AG09319 (cell line): ENCODE data around the gene STOX1.
"Not testable (repeated sequence)": the region's sequence is repeated elsewhere in the genome, so short reads cannot be mapped to it uniquely, and the experiment has no call there.

Experiments used
- DNase-seq: peaks from one replicate; pipeline ENCODE4 v3.0.0-alpha.2; 2010; ENCODE audit warnings: low read depth; ENCODE audit errors: extremely low read depth
- TF ChIP-seq, protein P1 (sequence below): IDR thresholded peaks from 2 replicates; pipeline ENCODE4 v1.5.1; 2011; ENCODE audit warnings: low read depth, mild to moderate bottlenecking, inconsistent platforms, low read length, moderate library complexity

Gene STOX1

DNA sequence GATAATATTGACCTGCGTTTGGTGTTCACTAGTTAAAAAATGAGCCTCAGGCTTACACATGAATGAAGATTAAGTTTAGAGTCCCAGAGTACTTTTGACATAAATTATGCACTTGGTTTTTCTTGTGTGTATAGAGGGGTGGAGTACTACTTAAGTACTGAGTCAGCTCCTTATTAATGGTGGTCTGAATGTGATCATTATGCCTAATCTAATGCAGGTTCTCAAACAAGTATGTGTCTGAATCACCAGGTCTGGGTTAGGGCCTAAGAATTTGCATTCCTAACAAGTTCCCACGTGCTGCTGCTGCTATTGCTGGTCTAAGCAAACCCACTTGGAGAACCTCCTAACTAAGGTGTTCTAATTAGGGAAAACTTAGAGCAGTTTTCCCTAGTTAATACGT, 30.7 kb upstream of the STOX1 start:
- TF ChIP-seq, protein P1, sequence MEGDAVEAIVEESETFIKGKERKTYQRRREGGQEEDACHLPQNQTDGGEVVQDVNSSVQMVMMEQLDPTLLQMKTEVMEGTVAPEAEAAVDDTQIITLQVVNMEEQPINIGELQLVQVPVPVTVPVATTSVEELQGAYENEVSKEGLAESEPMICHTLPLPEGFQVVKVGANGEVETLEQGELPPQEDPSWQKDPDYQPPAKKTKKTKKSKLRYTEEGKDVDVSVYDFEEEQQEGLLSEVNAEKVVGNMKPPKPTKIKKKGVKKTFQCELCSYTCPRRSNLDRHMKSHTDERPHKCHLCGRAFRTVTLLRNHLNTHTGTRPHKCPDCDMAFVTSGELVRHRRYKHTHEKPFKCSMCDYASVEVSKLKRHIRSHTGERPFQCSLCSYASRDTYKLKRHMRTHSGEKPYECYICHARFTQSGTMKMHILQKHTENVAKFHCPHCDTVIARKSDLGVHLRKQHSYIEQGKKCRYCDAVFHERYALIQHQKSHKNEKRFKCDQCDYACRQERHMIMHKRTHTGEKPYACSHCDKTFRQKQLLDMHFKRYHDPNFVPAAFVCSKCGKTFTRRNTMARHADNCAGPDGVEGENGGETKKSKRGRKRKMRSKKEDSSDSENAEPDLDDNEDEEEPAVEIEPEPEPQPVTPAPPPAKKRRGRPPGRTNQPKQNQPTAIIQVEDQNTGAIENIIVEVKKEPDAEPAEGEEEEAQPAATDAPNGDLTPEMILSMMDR, result no peak
- no peak for DNase-seq

DNA sequence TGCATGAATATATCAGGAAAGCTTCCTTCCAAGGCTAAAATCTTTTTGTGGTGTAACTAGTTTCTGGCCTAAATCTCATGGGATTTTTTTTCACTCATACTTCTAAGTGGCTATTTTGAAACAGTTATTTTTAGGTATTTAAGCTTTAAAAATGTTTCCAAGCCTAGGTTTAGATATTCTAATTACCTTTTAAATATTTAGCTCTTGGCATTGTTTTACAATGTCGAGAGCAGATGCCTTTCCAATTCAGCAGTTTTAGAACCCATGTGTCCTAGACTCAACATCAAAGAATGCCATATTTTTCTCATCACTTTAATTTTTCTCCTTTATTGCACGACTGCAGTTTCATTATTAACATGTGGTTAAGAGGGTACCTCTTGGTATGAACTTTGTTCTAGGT, 27.1 kb upstream of the STOX1 start:
- DNase-seq, result no peak
- TF ChIP-seq, protein P1, result no peak

DNA sequence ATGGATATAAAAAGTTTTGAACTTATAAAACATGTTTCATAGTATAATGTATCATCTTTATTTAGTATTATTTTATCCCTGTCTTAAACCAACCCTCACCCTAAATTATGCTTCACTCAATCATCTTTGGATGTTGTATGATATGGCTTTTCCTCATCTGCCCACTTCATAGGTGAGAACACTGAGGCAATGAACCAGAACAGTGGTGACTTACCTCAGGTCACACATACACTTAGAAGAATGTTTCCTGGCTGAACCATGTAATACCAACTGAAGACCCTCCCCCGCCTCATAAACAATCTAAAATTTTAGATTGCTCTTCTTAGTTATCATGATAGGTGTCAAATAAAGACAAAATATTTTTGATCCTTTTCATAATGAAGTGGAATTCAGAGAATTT, 22.6 kb upstream of the STOX1 start:
- TF ChIP-seq, protein P1, result no peak
- DNase-seq, result no peak

DNA sequence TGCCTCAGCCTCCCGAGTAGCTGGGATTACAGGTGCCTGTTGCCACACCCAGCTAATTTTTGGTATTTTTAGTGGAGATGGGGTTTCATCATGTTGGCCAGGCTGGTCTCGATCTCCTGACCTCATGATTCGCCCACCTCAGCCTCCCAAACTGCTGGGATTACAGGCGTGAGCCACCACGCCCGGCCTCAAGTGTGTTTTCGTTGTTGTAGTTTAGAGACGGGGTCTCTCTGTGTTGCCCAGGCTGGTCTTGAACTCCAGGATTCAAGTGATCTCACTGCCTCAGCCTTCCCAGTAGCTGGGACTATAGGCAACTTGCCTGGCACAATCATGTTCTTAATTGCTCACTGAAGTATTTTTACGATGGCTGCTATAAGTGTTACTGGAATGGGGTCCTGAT, 16.5 kb upstream of the STOX1 start:
- DNase-seq, result not testable (repeated sequence)

DNA sequence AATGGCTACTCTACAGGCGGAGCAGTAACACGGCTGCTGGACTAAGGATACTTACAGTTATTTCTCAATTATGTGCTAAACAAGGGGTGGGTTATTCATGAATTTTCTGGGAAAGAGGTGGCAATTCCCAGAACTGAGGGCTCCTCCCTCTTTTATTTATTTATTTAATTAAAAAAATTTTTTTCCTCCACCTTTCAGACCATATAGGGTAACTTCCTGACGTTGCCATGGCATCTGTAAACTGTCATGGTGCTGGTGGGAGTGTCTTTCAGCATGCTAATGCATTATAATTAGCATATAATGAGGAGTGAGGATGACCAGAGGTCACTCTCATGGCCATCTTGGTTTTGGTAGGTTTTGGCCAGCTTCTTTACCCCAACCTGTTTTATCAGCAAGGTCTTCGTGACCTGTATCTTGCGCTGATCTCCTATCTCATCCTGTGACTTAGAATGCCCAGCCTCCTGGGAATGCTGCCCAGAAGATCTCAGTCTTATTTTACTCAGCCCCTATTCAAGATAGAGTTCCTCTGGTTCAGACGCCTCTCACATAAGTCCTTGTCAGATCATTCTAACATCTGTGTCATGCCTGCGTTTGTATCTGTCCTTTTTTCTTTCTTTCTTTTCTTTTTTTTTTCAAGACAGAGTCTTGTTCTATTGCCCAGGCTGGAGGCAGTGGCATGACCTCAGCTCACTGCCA, 15.9 kb upstream of the STOX1 start:
- no peak for DNase-seq
- TF ChIP-seq, protein P1, result no peak

DNA sequence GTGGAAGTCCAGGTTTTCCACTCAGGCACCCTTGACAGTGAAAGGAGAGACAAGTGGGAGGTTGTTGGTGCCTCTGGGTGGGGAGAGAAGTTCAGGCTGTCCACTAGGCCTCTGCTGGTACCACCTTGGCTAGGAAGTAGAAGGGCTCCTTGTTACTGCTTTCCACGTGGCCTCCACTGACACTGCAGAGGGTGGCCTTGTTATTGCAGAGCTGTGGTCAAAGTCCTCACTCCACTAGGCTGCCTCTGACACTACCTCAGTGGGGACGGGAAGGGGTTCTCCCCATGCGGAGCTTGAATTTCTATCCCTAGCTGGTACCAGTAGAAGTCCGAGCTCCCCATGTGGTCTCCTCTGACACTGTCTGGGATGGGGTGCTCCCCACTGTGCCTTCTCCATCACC, 14.9 kb upstream of the STOX1 start:
- TF ChIP-seq, protein P1, result no peak

DNA sequence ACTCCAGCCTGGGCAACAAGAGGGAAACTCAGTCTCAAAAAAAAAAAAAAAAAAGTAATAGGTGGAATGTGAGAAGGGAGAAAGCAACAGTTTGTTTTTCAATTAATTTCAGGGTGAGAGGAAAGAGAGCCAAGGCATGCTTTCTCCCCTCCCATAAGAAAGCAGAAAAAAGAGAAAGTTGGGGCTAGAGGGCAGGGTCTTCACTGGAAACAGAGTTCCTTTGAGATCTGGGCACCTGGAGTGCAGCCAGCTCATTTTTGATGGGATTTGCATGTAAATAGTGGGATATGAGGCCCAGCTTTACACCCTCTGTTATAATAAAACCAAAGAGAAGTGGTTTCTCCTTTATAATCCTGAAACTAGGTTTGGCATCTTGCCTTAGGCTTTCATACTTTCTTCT, 13.8 kb upstream of the STOX1 start:
- TF ChIP-seq, protein P1, result no peak
- DNase-seq, result no peak

More for the DNA sequence above, 14.9 kb upstream of the STOX1 start:
- DNase-seq, result no peak

DNA sequence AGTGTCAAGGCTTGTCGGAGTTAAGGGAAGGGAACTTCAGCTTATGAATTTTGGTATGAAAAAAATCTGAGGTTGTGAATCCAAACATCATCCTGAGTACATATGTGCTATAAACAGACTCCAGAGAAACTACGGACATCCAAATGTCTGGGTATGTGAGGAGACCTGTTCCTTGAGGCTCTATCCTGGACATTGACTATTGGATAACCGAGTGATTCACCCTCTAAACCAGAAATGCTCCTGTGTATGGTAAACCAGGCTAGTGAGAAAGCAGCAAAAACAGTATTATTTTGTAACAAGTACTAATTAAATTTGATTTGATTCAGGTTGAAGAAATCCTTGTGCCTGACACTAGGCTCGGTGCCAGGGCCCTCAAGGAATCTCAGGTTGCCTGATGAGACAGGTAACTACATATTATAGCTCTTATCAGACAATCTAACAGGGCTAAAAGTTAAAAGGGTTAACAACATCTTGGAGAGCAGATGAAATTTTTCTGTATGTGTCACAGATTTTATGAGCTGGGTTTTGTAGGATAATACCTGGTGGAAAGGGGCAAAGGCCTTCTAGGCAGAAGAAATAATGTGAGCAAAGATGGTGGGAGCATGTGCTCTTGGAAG, 10.4 kb upstream of the STOX1 start:
- no peak for DNase-seq

DNA sequence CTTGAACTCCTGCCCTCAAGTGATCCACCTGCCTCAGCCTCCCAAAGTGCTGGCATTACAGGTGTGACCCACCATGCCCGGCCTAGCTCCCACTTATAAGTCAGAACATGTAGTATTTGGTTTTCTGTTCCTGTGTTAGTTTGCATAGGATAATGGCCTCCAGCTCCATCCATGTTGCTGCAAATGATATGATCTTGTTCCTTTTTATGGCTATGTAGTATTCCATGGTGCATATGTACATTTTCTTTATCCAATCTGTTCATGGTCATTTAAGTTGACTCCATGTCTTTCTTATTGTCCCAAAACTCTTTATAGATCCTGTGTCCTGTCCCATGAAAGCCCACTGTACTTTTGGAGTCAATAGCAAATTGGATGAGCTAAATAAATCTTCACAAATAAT, 7.0 kb upstream of the STOX1 start:
- not testable (repeated sequence) for DNase-seq

More for the DNA sequence above, 10.4 kb upstream of the STOX1 start:
- TF ChIP-seq, protein P1, result no peak

DNA sequence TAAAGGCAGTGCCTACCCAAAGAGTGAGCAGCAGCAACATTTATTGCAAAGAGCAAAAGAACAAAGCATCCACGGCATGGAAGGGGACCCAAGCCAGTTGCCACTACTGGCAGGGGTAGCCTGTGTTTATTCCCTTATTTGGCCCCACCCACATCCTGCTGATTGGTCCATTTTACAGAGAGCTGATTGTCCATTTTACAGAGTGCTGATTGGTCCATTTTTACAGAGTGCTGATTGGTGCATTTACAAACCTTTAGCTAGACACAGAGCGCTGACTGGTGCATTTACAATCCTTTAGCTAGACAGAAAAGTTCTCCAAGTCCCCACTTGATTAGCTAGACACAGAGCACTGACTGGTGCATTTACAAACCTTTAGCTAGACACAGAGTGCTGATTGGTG, 4.7 kb upstream of the STOX1 start:
- DNase-seq, result not testable (repeated sequence)

DNA sequence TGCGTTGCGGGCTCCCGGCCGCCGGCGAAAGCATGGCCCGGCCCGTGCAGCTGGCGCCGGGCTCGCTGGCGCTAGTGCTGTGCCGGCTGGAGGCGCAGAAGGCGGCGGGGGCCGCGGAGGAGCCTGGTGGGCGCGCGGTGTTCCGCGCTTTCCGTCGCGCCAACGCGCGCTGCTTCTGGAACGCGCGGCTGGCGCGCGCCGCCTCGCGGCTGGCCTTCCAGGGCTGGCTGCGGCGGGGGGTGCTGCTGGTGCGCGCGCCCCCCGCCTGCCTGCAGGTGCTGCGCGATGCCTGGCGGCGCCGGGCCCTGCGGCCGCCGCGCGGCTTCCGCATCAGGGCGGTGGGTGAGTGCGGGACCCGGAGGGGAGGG, 245 bp downstream of the STOX1 start:
- DNase-seq, result not testable (repeated sequence)
